ENCODE data around the gene LUZP1.

LUZP1 gene

GRCh38 chr1:23080885-23081284 lies 87.8 kb downstream of the LUZP1 start:
- DNase-seq: no peak

- no peak for DNase-seq
Observed at GRCh38 chr1:23079025-23079424, 89.6 kb downstream of the LUZP1 start.

GRCh38 chr1:23074012-23074411 lies 94.6 kb downstream of the LUZP1 start:
- no peak for DNase-seq

GRCh38 chr1:23069675-23070074 lies 99.0 kb downstream of the LUZP1 start:
- no peak for DNase-seq

GRCh38 chr1:23069149-23069548 lies 99.5 kb downstream of the LUZP1 start:
- DNase-seq: no peak

- no peak for DNase-seq
Observed at GRCh38 chr1:23066075-23066474, 102.6 kb downstream of the LUZP1 start.

GRCh38 chr1:23065385-23065784 lies 103.3 kb downstream of the LUZP1 start:
- no peak for DNase-seq

GRCh38 chr1:23062271-23062670 lies 106.4 kb downstream of the LUZP1 start:
- no peak for DNase-seq

GRCh38 chr1:23057301-23057700 lies 111.4 kb downstream of the LUZP1 start:
- DNase-seq: no peak

- no peak for DNase-seq
Observed at GRCh38 chr1:23051290-23051909, 117.3 kb downstream of the LUZP1 start.

GRCh38 chr1:23050201-23050600 lies 118.5 kb downstream of the LUZP1 start:
- no peak for DNase-seq

- DNase-seq: no peak
Observed at GRCh38 chr1:23044035-23044434, 124.6 kb downstream of the LUZP1 start.

GRCh38 chr1:23040509-23040908 lies 128.1 kb downstream of the LUZP1 start:
- DNase-seq: no peak

GRCh38 chr1:23039308-23039826 lies 129.3 kb downstream of the LUZP1 start:
- DNase-seq: no peak

GRCh38 chr1:23037081-23037740 lies 131.4 kb downstream of the LUZP1 start:
- DNase-seq: no peak

GRCh38 chr1:23035823-23036452 lies 132.7 kb downstream of the LUZP1 start:
- DNase-seq: no peak
